T-helper 2 cell treated with Interferon-gamma antibody and Interleukin-4, amounts not matched to agents 100 ng/mL and 5 ng/mL, for 36 hours (primary cell): ENCODE measurements around the gene PIP5K1B. TPM values are rescaled to one million over a fixed set of nuclear protein-coding genes. Genes with fewer than 3 reads are reported as not detected.

ENCODE experiments used
- intact Hi-C: fragments of 100-400 bp; cut with micrococcal nuclease; formaldehyde crosslinking; loops from one replicate; pipeline ENCODE4 v1.15.1; 2023
- total RNA-seq: library from RNA; stranded (reverse); gene quantifications from 2 replicates; pipeline ENCODE4 v1.2.3, GENCODE V29; 2022

PIP5K1B gene
- total RNA-seq, 1 donor from 2014 or later, result 7.0 TPM

DNA sequence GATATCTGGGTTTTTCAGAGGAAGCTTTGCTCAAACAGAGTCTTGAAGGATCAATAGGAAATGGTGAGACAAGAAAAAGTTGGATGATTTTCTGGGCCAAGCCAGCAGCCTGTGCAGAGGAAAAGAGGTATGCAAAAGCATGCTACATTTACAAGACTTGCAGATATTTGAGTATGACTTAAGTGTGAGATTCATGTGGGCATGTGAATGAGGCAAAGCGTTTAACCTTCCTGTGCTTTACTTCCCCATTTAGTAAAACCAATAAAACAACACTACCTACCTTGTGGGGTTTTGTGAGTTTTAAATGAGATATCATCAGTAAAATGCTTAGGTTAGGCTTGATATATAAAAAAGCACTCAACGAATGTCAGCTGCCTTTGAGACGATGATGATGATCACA, 58.1 kb downstream of the PIP5K1B start:
- intact Hi-C loops, result no loop called here

DNA sequence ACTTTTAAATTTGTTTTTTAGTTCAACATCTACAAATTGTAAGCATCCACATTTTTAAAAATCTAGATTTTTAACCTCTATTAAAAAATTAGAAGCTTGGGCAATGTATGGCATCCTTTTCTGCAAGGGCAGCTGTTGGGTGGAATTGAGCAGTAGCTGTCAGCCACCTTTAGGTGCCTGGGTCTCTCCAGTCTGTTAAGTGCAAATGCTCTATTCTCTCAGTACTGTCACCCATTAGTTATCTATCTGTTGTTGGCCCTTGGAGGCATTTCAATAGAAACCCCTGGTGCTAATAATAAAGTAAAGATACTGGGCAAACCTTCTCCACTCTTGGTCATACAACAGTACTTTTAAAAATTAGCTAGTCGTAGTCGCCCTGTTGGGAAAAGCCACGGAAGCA, 63.6 kb downstream of the PIP5K1B start:
- intact Hi-C loops, result no loop called here

DNA sequence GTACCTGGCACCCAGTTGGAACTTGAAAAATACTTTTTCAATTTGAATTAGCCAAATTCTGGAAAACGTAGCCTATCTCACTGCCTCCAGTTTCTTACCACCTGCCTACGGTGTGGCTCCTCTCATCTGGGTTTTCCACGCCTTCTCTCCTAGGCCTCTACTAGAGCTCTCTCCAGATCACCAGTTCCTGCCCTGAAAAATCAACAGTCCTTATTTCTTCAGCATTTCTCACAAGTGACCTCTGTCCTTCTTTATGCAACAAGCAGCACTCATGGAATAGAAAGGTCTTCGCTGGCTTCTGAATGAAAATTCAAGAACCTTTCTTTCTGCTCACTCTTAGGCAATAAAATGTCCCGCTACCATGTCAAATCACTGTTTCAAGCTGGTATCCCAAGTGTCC, 64.8 kb downstream of the PIP5K1B start:
- intact Hi-C loops, result no loop called here

DNA sequence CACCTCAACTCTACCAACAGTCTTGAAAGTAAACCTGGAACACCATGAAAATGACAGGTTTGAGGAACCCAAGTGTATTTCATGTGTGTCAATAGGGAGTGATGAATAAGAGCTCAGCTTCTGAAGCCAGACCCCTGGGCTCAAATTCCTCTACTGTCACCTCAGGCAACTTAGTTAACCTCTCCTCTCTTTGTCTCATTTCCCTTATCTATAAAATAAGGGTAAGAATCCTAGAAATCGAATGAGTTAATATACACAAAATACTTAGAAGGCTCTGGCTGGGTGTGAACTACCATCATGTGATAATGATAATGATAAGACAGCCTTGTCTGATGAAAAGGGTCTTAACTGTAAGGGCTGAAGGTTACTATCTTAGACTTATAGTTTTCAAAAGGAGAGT, 66.3 kb downstream of the PIP5K1B start:
- intact Hi-C loops, result no loop called here

DNA sequence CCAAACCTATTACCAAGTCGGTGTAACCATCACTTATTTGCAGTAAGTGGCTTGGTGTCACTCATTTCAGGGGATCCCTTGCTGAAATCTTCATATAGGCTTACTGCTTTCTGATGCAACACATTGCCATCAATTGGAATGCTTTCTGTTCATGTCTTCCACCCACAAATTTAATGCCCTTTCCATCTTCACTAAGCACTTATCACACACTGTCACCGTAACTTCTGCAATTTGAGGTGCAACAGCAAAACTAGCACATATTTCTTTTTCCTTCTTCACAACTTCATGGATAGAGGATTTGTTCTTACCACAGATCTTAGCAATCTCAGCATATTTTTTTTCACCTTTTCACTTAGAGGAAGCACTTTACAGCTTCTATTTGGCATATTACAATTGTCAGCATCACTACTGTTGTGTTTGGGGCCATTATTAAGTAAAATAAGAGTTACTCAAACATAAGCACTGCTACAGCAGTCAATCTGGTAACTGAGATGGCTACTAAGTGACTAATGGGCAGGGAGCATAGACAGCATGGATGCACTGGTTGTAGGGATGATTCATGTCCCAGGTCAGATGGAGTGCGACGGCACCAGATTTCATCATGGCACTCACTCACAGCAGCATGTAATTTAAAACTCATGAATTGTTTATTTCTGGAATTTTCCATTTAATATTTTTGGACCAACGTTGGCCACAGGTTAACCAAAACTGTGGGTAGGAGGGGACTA, 70.1 kb downstream of the PIP5K1B start:
- intact Hi-C loops, result loop anchor here (5.0 kb wide), 1 partner anchor 982 kb away; no protein-coding TSS in a partner anchor

DNA sequence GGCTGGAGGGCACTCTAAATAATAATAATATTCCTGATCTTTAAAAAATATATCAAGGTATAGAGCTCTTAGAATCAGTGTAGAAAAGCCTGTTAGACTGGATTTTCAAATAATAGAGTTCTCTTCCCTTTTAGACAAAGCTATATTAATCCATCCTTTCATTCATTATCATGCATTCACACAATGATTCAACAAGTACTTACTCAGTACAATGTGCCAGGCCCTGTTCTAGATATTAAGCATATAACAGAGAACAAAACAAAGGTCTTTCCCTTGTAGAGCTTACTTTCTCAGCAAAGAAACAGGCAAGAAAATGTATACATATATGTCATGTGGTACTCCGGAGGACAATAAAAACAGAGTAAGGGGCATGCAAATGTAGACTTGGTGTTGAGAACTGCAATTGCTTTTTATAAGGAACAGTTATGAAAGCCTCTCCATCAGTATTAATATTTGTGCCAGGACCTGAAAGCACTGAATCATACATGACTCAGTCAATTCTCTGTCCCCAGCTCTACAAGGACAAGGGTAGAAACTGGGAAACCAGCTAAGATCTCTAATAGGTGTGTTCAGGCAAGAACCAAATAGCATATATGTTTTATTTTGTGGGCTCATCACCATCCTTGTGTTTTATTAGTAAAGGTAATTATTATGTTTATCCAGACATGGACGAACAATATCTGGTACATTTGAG, 72.2 kb downstream of the PIP5K1B start:
- intact Hi-C loops, result loop anchor here (5.0 kb wide), 1 partner anchor 980 kb away; no protein-coding TSS in a partner anchor

DNA sequence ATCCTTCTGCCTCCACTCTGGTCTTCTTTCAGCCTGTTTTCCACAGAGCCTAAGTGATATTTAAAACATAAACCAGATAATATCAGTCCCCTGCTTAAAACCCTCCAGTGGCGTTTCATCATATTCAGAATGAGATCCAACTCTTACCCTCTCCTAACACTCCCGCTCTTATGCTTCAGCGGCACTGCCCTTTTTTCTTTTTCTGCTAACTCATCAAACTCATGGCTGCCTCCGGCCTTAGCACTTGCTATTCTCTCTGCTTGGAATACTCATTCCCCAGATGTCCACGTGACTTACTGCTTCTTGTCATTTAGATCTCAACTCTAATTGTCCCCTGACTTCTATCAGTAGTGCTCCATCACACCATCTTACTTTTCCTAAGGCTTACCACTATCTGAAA, 73.6 kb downstream of the PIP5K1B start:
- intact Hi-C loops, result loop anchor here (1.0 to 5.0 kb wide), 4 partner anchors 74 to 979 kb away; partner anchors contain the start of gene PIP5K1B

DNA sequence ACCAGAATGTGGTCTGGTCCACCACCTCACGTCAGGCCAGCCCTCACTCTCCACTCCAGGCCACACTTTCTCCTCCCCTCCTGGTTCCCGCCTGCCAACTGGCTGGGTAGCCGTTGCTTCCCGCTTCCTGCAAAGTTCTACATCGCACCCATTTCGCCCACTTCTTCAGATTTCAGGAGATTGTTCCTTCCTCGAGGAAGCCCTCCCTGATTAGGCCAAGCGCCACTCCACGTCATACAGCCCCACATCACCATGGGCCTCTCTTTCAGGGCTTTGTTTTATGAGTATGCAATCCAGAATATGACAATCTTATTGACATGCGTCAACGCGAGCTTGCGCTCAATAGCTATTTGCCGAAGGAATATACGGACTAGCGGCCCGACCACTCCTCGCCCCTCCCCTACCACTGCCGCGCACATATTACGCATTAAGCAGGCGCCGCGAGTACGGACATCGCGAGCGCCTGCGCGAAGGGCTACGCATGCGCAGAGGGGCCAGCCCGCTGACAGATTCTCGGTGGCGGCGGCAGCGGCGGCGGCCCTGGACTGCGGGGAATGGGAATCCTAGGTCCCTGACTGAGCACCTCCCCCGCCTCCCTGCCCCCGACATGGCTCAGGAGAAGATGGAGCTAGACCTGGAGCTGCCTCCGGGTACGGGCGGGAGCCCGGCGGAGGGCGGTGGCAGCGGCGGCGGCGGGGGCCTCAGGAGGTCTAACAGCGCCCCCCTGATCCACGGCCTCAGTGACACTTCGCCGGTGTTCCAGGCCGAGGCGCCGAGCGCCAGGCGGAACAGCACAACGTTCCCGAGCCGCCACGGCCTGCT, 74.7 kb downstream of the PIP5K1B start:
- intact Hi-C loops, result loop anchor here (1.0 to 5.0 kb wide), 5 partner anchors 75 to 978 kb away; partner anchors contain the start of gene PIP5K1B

DNA sequence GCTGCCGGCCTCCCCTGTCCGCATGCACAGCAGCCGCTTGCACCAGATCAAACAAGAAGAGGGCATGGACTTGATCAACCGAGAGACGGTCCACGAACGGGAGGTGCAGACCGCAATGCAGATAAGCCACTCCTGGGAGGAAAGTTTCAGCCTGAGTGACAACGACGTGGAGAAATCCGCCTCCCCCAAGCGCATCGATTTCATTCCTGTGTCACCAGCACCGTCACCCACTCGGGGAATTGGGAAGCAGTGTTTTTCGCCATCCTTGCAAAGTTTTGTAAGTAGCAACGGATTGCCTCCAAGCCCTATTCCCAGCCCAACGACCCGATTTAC, 75.3 kb downstream of the PIP5K1B start:
- intact Hi-C loops, result loop anchor here (2.0 kb wide), 1 partner anchor 114 kb away; no protein-coding TSS in a partner anchor

DNA sequence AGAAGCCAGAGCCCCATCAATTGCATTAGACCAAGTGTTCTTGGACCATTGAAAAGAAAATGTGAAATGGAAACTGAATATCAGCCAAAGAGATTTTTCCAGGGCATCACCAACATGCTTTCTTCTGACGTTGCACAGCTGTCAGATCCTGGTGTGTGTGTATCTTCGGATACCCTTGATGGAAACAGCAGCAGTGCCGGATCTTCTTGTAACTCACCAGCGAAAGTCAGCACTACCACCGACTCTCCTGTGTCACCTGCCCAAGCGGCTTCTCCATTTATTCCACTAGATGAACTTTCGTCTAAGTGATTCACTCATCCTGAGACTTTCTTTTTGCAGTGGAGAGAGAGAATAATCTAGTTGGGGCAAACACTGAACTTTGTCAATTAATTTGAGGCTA, 75.7 kb downstream of the PIP5K1B start:
- intact Hi-C loops, result loop anchor here (2.0 kb wide), 1 partner anchor 114 kb away; no protein-coding TSS in a partner anchor

DNA sequence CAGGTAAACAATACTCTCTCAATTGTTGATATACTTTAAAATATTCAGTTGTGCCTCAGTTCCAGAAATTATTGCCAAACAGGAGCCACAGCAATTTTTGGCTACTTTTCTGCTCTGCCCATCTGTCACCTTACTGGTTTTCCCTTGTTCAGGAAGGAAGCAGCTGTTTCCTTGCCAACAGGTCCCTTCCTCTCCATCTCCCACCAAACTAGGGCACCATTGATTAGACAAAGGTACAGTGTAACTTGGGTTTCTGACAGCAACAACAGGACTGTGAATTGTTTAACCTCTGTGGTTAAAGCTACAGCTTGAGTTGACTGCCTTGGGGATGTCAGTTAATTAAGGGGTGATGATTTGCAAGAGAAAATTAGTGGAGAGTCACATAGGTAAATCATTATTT, 76.9 kb downstream of the PIP5K1B start:
- intact Hi-C loops, result loop anchor here (2.0 kb wide), 1 partner anchor 113 kb away; no protein-coding TSS in a partner anchor

DNA sequence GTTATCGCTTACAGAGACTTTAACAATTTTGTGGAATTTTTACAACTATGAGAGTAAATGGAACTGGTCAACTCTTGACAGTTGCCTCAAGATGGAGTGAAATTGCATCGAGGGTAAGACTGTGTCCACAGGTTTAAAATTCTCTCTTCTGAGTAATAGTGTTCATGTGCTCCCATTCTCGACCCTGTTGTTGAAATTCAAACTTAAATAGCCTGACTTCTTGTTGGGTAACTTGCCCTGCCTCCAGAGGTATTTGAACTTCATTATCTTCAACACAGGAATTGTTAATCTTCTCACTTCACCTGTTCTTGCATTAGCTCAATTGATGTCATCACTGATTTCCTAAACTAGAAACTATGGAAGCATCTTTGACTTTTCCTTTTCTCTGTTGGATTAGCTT, 77.5 kb downstream of the PIP5K1B start:
- intact Hi-C loops, result no loop called here

DNA sequence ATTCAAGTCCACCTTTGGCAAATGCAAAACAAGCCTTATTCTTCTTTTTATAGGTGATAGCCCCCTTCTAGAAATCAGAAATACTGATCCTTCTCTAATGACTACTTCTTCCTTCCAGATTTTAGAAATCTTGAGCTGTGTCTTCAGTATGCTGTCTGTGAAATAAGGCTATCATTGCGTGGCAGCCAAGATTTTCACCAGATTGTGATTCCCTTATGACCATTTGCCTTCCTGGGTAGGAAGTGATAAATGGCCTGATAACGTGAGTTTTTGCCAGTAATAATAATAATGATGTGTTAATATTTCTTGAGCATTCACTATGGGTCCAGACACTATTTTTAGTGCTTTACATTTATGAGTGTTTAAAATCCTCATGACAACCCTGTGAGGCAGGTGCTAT, 80.9 kb downstream of the PIP5K1B start:
- intact Hi-C loops, result no loop called here

DNA sequence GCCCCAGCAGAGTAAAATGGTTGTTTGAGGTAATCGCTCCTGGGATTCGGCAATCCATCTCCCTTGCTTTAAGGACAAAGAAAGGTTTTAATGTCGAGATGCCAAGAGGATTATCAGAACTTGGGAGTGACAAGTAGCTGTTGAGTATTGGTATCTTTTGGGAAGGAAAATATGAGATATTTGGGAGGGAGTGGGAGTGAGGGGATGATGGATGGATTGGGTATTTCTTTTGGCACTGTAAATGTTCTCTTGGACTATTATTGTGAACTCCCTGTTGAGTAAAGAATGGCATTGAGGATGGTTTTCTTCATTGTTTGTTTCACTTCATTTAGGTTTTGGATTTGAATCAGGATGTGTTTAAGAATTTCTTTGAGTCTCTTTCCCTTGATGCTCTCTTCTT, 86.1 kb downstream of the PIP5K1B start:
- intact Hi-C loops, result no loop called here

DNA sequence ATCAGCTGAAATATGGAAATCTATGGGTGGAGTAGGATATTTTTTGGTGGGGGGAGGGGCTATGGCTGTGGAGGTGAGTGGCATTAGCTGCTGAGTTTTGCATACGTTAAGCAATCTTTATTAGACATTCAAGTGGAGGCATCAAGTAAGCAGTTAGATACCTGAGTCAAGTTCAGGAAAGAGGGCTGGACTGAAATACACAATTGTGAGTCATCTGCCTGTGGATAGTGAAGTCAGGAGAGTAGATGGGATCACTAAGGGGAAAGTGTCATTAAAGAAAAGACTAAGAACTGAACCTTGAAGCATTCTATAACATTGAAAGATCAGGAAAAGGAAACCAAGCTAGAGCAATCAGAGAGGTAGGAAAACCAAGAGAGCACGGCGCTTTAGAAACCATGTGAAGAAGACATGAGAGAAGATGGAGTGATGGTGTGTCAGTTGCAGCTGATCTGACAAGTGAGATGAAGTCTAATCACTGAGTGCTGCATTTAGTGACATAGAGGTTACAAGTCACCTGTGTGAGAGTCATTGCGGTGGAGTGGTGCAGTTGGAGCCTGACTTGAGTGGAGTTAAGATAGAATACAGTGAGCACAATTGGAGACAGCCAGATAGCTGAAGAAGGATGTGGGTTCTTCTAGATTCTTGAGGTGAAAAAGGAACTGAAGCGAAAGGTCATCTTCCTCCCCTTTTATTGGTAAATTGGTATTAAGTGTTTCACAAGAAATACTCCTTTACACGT, 88.7 kb downstream of the PIP5K1B start:
- intact Hi-C loops, result no loop called here

DNA sequence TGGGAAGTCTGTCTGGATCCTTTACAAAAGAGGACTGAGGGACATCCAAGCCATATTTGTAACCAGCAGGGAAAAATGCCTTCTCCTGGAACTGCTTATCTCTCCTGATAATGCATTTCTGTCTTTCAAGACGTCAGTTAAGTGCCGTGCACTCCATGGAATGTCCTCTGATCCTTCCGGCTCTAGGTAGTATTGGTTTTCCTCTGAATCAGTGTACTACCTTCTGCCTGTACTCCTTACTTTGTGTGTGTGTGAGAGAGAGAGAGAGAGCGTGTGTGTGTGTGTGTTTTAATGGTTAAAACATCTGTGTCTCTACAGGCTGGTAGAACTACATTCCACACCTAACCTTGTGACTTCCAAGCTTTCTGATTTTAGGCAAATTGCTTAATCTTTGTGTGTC, 89.9 kb downstream of the PIP5K1B start:
- intact Hi-C loops, result no loop called here

DNA sequence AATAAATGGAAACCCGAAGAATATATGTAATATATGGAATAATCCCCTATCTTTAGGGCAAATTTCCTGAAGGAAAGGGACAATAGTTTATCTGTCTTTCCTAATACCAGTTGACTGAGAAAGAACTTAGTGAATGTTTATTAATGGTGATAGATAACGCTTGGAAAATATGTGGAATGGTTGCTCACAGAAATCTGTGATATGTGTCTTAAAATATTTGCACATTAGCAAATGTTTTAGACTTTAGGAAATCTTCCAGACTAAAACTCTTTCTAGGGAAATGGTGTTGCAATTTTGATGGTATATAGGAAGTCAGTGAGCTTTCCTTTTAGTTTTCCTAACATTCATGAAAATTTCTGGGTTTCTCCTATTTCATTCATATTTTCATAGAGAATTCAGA, 90.4 kb downstream of the PIP5K1B start:
- intact Hi-C loops, result no loop called here

DNA sequence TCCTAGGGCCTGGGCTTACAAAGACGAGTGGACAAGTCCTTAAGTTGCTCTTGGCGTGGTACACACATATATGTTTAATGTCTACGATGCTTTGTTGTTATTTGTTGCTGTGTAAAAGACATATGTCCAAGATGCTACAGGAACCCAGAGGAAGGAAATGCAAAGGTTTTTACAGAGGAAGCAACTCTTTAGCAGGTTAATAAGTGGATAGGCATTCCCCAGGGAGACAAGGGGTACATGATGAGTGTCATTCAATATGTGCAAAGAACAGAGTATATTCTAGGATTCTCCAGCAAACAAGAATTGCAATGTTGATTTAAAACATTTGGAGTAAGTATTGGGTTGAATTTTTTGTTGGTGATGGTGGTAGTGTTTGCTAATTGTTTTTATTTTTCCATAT, 92.1 kb downstream of the PIP5K1B start:
- intact Hi-C loops, result no loop called here

DNA sequence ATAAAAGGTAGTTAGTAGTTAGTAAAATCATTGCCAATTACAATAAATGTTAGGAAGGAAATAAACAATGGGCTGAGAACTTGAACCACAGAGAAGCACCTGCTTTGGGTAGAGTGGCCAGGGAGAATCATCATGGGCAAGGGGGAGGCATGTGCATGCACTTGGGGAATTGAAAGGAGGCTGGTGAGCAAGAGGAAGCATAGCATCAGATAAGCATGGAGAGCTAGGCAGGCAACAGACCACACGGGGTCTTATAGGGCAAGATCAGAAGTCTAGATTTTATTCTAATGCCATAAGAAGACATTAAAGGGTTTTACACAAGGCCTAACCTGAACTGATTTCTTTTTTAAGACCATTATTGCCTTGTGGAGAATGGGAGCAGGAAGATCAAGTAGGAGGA, 93.4 kb downstream of the PIP5K1B start:
- intact Hi-C loops, result no loop called here

DNA sequence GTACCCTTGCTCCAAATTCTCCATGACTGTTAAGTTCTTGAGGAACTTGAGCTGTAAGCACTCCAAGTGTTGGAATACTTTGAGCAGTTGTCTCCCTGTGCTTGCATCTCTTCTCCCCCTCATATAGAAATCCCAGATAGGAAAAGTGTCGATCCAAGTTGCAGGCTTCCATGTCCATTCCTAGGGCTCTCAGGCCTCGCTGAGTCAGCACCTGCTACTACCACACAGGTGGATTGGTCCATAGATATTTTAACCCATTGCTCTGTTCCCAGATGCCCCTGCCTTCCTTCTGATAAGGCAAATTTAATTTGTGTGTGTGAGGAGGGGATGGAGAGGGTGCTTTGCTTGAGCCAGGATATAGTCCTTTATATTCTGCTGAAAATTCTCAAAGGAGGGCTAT, 95.8 kb downstream of the PIP5K1B start:
- intact Hi-C loops, result no loop called here

DNA sequence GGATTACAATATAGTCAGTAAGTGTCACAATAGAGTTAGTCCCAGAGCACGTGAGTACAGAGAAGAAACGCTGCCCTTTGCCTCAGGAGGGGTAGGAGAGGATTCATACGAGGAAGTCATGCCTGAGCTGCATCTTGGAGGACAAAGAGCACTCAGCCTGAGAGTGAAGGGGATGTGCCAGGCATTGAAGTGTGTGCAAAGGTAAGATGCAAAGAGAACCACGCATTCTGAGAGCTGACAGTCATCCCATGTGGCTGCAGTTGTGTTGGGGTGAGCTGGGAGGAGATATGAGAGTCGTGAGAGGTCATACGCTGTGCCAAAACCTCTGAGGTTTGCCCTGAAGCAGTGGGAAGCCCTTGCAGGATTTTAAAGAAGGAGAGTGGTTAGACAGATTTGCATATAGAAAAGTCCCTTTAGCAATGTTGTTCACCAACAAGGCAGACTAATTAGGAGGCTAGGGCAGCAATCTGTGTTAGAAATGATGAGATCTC, 97.5 kb downstream of the PIP5K1B start:
- intact Hi-C loops, result no loop called here
